Stimulated activated CD4-positive, alpha-beta T cell treated with anti-CD3 and anti-CD28 coated beads, Interleukin-1b, Interleukin-23, amount 100 ng/mL, for 1 hour (primary cell): ENCODE results near the gene RGS9.
"Not testable (repeated sequence)": the region's sequence is repeated elsewhere in the genome, so short reads cannot be mapped to it uniquely, and the experiment has no call there.

Experiments
- DNase-seq, 2 donors: peaks; one replicate each; pipeline ENCODE4 v3.0.0-alpha.2; 2020; ENCODE audit warnings: low read depth in 2 of 2

The RGS9 gene

DNA sequence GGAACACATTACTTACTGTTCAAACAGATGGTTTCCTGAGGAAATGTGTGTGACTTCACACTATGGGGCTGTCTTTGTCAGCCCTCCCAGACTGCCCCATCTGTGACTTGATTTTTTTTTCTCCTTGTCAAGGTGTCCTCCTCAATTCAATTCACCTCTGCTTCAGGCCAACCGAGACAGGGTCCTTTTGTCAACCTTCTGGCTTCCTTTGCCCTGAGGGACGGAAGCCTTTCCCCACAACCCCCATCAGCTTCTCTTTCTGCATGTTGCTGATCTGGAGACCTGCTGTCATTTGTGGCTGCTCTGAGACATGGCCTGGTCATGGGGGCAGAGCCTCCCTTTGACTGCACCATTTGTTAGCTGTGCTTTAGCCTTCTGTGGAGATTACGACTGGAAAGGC is 21.3 kb upstream of the RGS9 start:
- DNase-seq, result no peak

DNA sequence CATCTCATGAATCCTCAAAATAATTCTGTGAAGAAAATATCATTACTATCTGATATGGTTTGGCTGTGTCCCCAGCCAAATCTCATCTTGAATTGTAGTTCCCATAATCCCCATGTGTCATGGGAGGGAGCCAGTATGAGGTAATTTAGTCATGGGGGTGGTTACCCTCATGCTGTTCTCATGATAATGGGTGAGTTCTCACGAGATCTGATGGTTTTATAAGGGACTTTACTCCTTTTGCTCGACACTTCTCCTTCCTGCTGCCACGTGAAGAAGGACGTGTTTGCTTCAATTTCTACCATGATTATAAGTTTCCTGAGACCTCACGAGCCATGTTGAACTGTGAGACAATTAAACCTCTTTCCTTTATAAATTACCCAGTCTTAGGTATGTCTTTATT is 20.7 kb upstream of the RGS9 start:
- not testable (repeated sequence) for DNase-seq

DNA sequence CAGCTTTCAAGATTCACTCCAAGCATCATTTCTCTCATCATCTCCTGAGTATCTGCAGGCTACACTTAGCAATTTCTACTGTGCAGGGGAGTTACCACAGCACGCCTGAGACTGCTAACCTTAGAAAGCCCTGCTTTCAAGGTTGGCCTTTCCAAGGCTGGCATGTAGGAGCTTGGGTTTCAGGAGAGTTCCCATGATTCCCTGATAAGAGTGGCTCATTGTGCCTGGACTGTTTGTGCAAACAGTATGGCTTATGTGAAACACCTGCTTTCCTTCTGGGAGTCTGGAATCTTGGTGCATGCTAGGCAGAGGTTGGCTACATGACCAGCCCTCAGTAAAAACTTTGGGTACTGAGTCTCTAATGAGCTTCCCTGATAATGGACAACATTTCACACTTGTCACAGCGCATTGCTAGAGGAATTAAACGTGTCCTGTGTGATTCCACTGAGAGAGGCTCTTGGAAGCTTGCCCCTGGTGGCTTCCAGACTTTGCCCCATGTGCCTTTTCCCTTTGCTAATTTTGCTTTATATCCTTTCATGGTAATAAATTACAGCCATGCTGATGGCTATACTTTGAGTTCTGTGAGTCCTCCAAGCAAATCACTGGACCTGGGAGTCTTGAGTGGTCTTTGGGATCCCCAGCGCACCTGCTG is 19.7 kb upstream of the RGS9 start:
- no peak for DNase-seq

DNA sequence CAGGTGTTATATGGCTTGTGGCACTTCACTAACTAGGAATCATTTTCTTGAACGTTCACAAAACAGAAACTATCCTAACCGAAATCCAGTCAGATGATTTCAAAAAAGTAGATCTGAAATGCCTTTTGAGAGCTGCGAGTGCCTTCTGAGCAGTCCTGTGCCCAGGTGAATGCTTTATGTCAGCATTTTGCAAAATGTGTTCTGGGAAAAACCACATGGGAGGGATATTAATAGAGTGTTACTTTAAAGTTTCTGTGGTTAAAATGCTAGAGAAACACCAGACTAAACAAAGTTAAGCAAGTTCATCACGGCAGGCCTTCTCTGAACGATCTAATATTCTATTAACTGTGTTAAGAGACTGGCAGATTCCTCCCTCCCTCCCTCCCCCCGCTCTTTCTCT is 15.8 kb upstream of the RGS9 start:
- DNase-seq, result no peak

DNA sequence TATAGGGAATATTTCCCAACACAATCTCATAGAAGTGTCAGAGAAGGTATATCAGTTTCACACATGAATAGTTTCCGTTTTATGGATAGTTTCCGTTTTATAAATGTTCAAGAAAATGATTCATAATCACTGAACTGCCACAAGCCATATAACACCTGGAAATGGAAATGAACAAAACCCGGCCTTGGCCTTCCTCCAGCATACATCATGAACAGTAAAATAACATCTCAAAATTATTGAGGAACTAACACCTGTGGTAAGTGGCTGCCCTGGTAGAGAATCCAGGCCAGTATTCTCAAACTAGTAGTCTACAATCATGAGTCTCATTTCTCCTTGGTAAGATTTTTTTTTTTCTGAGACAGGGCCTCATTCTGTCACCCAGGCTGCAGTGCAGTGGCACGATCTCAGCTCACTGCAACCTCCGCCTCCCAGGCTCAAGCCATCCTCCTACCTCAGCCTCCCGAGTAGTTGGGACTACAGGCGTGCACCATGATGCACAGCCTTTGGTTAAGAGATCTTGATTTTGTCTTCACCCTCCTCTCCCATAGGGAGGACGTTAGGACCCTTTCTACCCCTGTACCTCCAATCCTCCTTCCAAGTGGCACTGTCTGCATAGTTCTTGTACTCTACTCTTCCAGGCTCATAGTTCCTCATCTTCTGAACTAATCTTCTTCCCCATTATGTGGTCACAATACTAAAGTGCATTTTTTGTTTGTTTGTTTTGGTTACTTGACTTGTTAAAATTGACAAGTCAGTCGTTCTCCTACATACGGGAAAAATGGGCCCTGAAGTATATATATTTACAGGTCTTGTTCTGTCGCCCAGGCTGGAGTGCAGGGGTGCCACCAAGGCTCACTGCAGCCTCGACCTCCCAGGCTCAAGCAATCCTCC is 15.0 kb upstream of the RGS9 start:
- DNase-seq, result no peak

DNA sequence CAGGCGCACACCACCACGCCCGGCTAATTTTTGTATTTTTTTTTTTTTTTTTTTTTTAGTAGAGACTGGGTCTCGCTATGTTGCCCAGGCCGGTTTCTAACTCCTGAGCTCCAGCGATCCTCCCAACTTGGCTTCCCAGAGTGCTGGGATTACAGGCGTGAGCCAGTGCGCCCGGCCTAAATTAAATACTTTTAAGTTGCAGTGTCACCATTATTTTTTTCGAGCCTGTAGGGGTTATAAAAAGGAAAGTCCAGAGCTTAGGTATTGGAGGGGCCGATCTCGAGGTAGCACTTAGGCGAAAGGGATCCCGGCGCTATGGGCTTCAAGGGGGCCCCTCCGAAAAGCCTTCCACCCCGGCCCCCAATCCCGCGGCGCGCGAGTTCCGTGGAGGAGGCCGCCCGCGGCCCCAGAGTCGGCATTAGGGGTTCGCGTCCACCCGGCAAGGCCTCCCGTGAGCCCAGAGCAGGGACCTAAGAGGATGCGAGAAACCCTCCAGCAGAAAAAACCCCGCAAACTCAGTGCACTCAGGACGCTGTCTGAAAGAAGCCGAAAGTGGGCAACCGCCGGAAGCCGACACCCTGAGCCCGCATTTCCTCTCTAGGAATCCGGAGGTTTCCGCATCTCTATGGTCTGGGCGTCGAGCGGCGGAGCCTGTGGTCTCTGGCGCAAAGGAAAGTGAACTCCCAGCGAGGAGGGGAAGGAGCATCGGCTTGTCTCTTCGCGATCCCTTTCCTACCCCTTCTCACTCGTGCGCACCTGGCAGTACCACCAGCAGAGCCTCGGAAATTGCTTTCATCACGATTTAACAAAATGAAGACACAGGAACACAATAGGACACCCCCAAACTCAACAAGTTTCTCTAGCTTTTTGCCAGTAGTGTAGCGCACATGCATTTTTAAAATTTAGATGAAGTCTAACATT is 14.1 kb upstream of the RGS9 start:
- peak; percentile 52 to 63 for DNase-seq

DNA sequence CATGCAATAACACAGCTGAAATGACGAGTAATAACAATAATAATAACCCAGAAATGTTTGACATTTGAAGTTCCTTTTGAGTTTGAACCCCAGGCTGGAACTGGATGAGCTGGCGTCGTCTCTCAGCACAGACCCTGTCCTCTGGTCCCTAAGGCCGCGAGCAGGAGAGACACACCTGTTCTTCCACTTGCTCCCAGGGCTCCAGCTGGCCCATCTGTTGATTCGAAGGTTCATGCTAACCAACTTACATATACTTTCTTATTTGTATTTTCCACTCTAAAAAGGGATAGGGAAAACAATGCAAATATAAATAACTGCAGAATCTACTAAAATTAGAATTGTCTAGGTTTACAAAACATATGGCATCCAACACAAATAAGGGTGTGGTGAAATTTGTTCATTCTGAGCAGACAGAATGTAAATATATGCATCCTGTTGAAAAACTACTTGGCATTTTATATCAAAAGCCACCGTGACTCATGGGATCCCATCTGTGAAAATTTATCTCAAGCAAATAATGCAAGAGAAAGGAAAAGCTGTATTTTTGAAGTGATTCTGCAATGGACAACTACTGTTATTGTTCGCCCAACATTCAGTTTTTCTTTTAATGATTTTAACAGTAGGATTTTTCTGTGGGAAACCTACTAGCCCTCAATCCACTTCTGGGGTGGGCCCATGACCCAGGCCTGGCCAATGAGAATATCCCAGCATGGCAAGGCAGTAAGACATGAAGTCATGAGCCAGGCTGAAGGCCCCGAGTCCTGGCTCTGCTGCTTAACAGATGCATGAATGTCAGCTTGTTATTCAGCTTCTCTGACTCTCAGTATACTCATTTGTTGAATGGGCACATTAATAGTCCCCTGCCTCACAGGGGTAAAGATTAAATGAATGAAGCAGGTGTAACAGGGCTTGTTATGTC is 13.2 kb upstream of the RGS9 start:
- no peak for DNase-seq

DNA sequence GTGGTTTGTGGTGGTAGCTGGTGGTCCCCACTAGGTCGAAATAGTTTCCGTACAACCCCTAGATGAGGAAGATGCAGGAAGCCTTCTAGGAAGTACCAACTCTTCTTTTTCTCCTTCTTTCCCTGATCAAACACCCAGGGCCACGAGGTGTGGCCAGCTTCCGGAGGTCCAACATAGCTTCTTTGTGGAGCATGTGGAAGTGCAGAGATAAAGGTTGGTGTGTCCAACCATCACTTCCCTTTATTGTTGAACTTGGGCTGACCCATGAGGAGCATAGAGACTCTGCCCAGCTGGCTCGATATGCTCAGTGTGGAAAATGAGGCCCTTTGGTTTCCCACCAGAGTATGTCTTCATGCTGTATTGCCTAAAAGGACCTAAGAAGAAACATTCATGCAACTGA is 6.3 kb upstream of the RGS9 start:
- no peak for DNase-seq

DNA sequence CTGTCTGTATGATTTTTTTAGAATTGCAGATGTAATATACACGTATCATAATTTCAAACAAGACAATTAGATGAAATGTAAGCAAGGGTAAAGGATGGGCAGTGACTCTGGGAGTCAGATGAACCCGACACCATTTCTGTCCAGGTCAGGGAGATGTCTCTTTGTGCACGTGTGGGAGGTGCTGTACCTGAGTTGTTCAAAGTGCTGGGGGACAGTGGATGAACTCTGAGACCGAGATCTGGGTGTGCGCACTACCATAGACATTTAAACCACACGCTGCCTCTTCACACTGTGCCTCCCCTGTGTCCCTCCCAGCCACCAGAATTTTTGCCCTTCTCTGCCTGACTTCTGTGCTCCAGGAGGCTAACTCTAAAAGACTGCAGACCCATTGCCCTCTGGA is 5.9 kb upstream of the RGS9 start:
- DNase-seq, result no peak

DNA sequence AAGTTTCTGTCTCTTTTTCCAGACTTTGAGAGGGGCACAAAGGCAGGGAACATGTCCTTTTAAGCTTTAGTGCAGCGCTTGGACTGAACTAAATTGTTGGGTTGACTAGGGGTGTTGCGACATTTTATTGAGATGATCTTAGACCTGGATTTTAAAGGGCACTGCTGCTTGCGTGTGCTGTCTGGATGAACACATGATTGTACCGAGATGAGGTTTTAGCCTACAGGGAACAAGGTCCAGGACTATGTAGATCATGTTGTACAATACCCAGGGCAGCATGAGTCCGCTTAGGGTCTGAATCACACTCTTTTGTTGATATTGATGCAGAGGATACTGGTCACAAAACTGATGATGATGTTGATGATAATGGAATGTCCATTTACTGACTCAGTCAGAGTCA is 5.2 kb upstream of the RGS9 start:
- DNase-seq, result no peak

DNA sequence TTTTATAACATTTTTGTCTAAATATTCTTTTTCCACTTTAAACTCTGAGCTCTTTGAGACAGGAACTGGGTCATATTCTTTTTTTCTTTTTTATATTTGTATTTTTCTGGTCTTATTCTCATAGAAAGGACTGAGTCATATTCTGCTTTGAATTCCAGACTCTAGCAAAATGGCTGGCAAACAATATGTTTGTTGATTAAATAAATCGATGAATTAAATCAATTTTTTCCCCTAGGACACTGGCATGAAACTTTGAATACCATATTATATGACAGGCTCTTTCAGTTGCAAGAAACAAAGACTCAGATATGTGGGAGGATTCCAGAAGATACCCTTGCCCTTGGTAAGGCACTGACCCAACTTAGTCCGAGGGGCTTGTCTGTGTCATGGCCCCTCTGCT is 3.1 kb upstream of the RGS9 start:
- DNase-seq, result no peak

DNA sequence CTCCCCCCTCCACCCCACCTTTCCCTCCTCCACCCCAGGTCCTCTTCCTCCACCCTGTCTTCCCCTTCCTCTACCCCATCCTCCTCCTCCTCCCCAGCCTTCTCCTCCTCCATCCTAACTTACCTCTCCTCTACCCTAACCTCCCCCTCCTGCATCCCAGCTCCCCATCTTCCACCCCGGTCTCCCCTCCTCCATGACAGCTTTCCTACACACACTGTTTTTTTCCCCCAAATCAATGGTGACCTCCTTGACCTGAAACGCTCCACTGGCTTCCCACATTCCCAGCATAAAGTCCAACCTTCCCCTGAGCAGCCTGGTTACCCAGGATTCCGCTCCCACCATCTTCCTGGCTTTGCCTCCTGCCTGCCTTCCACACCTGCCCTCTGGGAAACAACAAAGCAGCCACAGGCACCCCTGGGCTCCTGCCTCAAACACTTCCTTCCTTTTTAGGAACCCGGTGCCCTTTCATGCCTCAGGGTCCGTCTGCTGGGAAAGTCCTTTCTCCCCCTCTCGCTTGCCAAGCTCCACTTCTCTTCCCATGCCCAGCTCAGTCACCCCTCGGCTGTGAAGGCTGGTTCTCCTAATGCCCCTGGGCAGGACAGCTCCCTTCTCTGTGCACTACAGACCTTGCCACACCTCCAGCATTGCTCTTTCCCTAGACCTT is 2.1 kb downstream of the RGS9 start:
- no peak for DNase-seq

DNA sequence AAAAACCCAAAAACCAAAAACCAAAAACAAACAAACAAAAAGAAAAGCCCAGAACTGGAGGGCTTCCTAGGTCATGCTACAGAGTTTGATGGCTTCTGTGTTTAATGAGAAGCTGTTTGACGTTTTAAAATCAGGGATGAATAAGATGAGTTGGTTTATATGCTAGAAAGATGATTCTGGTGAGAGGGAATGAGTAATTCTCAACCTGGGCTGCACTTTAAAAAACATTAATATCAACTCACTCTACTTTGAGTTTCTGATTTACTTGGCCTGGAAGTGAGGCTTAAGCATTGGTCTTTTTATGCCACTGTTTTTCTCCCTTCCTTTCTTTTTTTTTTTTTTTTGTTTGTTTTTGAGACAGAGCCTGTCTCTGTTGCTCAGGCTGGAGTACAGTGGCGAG is 5.1 kb downstream of the RGS9 start:
- DNase-seq, result no peak

DNA sequence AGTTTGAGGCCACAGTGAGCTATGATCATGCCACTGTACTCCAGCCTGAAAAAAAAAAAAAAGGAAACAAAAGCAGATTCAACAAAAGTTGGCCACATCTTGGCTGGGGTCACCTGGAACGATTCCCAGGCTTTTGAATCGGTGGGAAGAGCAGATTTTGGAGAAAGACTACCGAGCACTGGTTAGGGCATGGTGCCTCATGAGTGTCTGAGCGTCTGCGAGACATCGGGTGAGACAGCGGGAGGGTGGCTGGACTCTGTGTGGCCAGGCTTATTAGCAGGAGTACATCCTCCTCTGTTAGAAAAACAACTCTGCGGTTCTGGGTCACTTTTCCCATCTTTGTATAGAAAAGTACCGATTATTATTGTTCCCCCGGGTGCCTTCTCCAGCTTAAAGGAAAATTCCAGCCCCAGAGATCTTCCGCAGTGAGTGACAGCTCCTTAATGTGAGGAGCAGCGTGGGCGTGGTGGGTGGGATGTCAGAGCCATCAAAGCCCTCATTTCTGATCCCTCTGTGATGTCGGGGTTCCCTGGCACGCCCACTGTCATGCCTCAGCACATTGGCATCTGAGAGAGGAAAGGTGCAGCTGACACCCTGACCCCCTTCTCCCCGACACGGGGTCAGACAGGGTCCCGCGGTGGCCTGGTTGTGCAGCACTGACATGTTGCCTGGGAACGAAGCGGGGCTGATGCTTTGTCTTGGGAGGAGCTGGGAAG is 6.9 kb downstream of the RGS9 start:
- DNase-seq, result no peak

DNA sequence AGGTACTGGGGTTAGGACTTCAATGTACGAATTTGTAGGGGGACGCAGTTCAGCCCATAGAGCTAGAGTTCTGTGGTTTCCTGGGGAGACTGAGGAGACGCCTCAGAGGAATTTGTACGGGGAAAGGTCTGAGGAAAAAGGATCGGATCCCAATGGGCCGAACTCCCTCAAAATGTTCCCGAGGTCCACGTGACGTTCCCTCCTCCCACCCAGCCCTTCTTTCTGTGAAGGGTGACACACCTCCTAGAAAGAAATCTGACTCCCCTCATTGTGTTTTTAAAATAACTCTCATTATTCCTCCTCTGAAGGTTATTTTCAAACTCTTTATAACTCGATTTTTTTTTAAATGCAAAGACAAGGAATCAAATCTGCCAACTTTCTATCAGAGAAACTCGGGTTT is 8.6 kb downstream of the RGS9 start:
- DNase-seq, result no peak

DNA sequence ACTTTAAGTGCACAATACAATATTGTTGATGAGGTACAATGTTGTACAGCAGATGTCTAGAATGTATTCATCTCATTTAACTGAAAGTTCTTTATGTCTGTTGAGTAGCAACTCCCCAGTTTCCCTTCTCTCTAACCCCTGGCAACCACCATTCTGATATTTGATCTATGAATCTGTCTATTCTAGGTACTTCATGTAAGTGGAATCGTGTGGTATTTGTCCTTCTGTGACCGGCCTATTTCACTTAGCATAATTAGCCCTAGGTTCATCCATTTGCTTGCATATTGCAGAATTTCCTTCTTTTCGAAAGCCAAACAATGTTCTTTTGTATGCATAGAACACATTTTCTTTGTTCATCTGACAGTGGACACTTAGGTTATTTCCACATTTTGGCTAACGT is 10.8 kb downstream of the RGS9 start:
- no peak for DNase-seq

DNA sequence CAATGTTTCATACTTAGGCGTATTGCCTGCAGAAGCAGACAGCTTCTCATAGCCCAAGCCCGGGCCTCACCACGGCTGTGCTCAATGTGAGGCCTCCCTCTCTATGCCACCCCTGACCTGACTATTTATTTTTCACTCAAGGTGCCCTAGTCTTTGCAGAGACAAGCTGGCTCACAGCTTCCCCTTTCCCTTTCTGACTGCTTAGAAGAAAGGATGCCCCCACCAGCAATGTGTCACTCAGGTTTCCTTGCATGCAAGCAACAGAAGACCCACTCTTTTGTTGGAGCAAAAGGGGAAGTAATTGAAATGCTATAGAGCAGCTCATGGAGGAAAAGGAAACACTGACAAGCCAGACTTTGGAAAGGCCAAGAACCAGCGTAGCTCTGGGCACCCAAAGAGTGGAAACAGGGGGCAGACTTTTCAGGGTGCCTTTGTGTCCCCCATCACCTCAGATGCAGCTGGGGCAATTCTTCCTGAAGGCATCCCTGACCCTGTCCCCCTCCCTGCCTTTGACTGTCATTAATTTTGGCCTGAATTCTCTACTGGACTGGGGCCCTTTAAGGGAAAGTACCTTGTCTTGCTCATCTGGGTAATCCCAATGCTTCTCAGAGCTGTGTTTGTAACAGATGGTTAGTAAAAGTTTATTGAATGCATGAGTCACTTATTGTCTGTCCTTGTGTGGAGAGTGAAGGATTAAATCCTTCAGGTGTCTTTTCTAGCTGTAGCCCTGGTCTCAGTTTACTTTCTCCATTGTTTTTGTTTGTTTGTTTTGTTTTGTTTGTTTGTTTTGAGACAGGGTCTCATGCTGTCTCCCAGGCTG is 17.8 kb downstream of the RGS9 start:
- no peak for DNase-seq

DNA sequence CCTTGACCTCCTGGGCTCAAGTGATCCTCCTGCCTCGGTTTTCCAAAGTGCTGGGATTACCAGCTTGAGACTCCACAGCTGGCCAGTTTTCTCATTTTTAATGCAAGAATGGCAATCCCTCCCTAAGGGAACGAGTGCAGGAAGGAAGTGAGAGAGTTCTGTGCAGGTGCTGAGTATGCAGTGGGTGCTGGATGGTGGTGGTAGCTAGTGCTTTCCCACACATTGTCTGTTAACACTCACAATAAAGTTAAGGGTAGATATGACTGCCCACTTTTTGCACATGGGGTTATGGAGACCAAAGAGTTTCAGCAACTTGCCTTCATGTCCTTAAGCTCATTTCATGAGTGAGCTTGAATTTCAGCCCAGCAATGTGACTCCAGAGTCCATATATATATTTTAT is 18.5 kb downstream of the RGS9 start:
- DNase-seq, result no peak

DNA sequence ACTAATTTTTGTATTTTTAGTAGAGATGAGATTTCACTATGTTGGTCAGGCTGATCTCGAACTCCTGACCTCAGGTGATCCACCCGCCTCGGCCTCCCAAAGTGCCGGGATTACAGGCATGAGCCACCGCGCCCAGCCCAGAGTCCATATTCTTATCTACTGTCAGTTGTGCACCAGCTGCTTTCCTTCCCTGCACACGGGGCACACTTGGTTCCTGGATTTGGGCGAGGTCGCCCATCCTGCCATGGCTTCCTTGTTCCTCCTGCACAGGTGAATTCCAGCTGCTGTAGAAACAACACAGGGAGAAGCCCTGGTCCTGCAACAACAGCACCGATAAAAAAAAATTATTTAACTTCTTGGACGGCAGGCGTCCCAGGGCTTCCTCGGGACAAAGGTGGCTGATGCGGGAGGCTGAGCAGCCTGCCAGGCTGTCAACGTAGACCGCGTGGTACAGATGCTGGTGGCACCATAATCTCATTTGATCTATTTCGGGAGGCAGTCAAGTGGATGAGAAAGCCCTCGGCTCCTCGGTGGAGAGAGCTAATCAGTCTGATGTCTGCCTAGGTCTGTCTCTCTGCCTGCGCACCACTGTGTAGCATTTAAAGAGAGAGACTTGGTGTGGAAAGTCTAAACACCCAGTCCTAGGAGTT is 19.1 kb downstream of the RGS9 start:
- DNase-seq, result no peak
